T-cell (primary cell): ENCODE measurements around the gene TP63. TPM values are rescaled to one million over a fixed set of nuclear protein-coding genes. Genes with fewer than 3 reads are reported as not detected.
"Not testable (repeated sequence)": the region's sequence is repeated elsewhere in the genome, so short reads cannot be mapped to it uniquely, and the experiment has no call there.

ENCODE experiments used
- ATAC-seq, 4 experiments: fragments of 200-7000 bp in 3 of 4; fragments of 150-1000 bp in 1 of 4; cut with Tn5 transposase; replicated peaks in 1 of 4; 1 replicate in 3 of 4; 2 replicates in 1 of 4; pipeline ENCODE4 v1.10.0; 2021; ENCODE audit warnings: moderate library complexity in 3 of 4, mild to moderate bottlenecking in 2 of 4, moderate number of reproducible peaks in 1 of 4
- CTCF ChIA-PET, 2 donors: fragments of 300-600 bp; sonication (Branson Sonifier 250); formaldehyde crosslinking; loops; one replicate each; lab custom pipeline; 2022; ENCODE audit warnings: antibody characterized with exemption in 2 of 2; lab: Charles Lee
- POLR2A ChIA-PET, 2 donors: fragments of 300-600 bp; sonication (Branson Sonifier 250); formaldehyde crosslinking; loops; one replicate each; lab custom pipeline; 2022; ENCODE audit warnings: antibody characterized with exemption in 2 of 2; lab: Charles Lee
- DNase-seq, 35 experiments: peaks; one replicate each; pipeline versions ENCODE4 v3.0.0 to v3.0.0-alpha.2; 2013 to 2023
- H3K27ac ChIP-seq: one replicate; pipeline ENCODE4 v1.5.1; 2013; ENCODE audit warnings: low read length
- H3K27me3 ChIP-seq, 2 experiments: replicated peaks in 1 of 2; 1 replicate in 1 of 2; 2 replicates in 1 of 2; pipeline versions ENCODE4 v1.6.1 to v1.7.0; 2013; ENCODE audit warnings: low read length in 1 of 2, mixed read lengths in 1 of 2; ENCODE audit not compliant: control insufficient read depth in 2 of 2, insufficient read depth in 2 of 2; ENCODE audit errors: extremely low read depth in 1 of 2
- H3K36me3 ChIP-seq, 2 donors: 1 replicate in 1 of 2; 2 replicates in 1 of 2; pipeline versions ENCODE4 v1.6.1 to v1.7.0; 2013; ENCODE audit warnings: low read length in 1 of 2; ENCODE audit not compliant: control insufficient read depth in 2 of 2, insufficient read depth in 1 of 2; ENCODE audit errors: extremely low read depth in 1 of 2
- H3K4me1 ChIP-seq, 2 experiments: 1 replicate in 1 of 2; 2 replicates in 1 of 2; pipeline versions ENCODE4 v1.6.1 to v1.7.0; 2013; ENCODE audit warnings: low read length in 2 of 2, mixed read lengths in 1 of 2; ENCODE audit not compliant: insufficient read depth in 2 of 2, control insufficient read depth in 1 of 2; ENCODE audit errors: extremely low read depth in 1 of 2
- H3K4me3 ChIP-seq, 2 donors: 1 replicate in 1 of 2; 2 replicates in 1 of 2; pipeline versions ENCODE4 v1.5.1 to v1.7.0; 2013; ENCODE audit warnings: mild to moderate bottlenecking in 2 of 2, low read length in 1 of 2, moderate library complexity in 1 of 2; ENCODE audit not compliant: control insufficient read depth in 1 of 2; ENCODE audit errors: extremely low read depth in 1 of 2
- H3K9me3 ChIP-seq: 2 replicates; pipeline ENCODE4 v1.7.0; 2013
- H3K27ac Mint-ChIP-seq, 2 donors: one replicate each; pipeline ENCODE4 v1.8.0; 2020 to 2021; ENCODE audit warnings: mild to moderate bottlenecking in 2 of 2, mixed read lengths in 2 of 2
- H3K27me3 Mint-ChIP-seq, 2 donors: one replicate each; pipeline ENCODE4 v1.8.0; 2021 to 2022; ENCODE audit warnings: mixed read lengths in 2 of 2
- H3K36me3 Mint-ChIP-seq: one replicate; pipeline ENCODE4 v1.8.0; 2021; ENCODE audit warnings: mixed read lengths
- H3K4me1 Mint-ChIP-seq, 3 donors: one replicate each; pipeline ENCODE4 v1.8.0; 2020 to 2022; ENCODE audit warnings: mixed read lengths in 3 of 3, mild to moderate bottlenecking in 1 of 3
- H3K4me3 Mint-ChIP-seq, 3 donors: one replicate each; pipeline ENCODE4 v1.8.0; 2020 to 2022; ENCODE audit warnings: mild to moderate bottlenecking in 3 of 3, mixed read lengths in 3 of 3, moderate library complexity in 3 of 3
- H3K9me3 Mint-ChIP-seq, 3 donors: one replicate each; pipeline ENCODE4 v1.8.0; 2020 to 2022; ENCODE audit warnings: mixed read lengths in 3 of 3
- WGBS: methylation state at CpG from one replicate; pipeline ENCODE4 v1.1.5; 2013; ENCODE audit warnings: missing lambda C conversion rate; ENCODE audit not compliant: insufficient coverage; 5-methylcytosine and 5-hydroxymethylcytosine counted together
- total RNA-seq, 35 experiments: library from RNA in 6 of 35; stranded (reverse) in 6 of 35; fragments of 120-200 nt in 1 of 35; gene quantifications; one replicate each; pipeline versions ENCODE4 v1.2.1 to v1.2.4 and lab custom pipeline; 2013 to 2026

TP63 gene
- total RNA-seq, 5 donors from 2014 or later (not counting 1 experiment from before 2014, with no cell fraction given) = 0.35 to 0.75 (median 0.62) TPM; not detected in 1

- Histone ChIP-seq H3K4me3 (no peak overlapping the region), H3K36me3 (no peaks in the 10 kb centered on the region), H3K27me3 (peaks cover 0 to 3% of the 10 kb centered on the region in 2 experiments), H3K4me1 (no peaks in the 10 kb centered on the region), H3K27ac (no peak overlapping the region), H3K9me3 (no peaks in the 10 kb centered on the region)
- ChIA-PET POLR2A (no interaction called here), CTCF (no interaction called here)
- H3K4me1 Mint-ChIP-seq = peaks cover 0 to 1% (median 0%) of the 10 kb centered on the region in 3 donors
- no peaks in the 10 kb centered on the region for H3K36me3 Mint-ChIP-seq
- no peak overlapping the region for H3K27ac Mint-ChIP-seq
- H3K9me3 Mint-ChIP-seq = peaks cover 0 to 6% (median 3%) of the 10 kb centered on the region in 3 donors
- DNase-seq = no peak
- no peak for ATAC-seq
- no CpG with 5 or more reads among the region's 1 CpG for WGBS
- H3K4me3 Mint-ChIP-seq = no peak overlapping the region
- no peaks in the 10 kb centered on the region for H3K27me3 Mint-ChIP-seq
These were observed 108.2 kb downstream of the TP63 start for GRCh38 chr3:189739378-189739777.

- H3K36me3 Mint-ChIP-seq = no peaks in the 10 kb centered on the region
- DNase-seq = no peak
- no peak overlapping the region for H3K4me3 Mint-ChIP-seq
- H3K4me3 ChIP-seq = no peak overlapping the region
- H3K4me1 ChIP-seq = no peaks in the 10 kb centered on the region
- no peaks in the 10 kb centered on the region for H3K27me3 Mint-ChIP-seq
- ChIA-PET POLR2A (no interaction called here), CTCF (no interaction called here)
- no peak overlapping the region for H3K27ac Mint-ChIP-seq
- H3K36me3 ChIP-seq = no peaks in the 10 kb centered on the region
- peaks cover 0 to 1% (median 0%) of the 10 kb centered on the region in 3 donors for H3K4me1 Mint-ChIP-seq
- H3K9me3 ChIP-seq = no peaks in the 10 kb centered on the region
- WGBS = no CpG with 5 or more reads among the region's 2 CpGs
- no peak overlapping the region for H3K27ac ChIP-seq
- H3K27me3 ChIP-seq = peaks cover 0 to 6% of the 10 kb centered on the region in 2 experiments
- H3K9me3 Mint-ChIP-seq = peaks cover 0 to 12% (median 3%) of the 10 kb centered on the region in 3 donors
- ATAC-seq = no peak
These were observed 109.0 kb downstream of the TP63 start for GRCh38 chr3:189740156-189740555.

- Histone ChIP-seq H3K4me3 (no peak overlapping the region), H3K36me3 (no peaks in the 10 kb centered on the region), H3K9me3 (no peaks in the 10 kb centered on the region), H3K27ac (no peak overlapping the region), H3K27me3 (peaks cover 0 to 6% of the 10 kb centered on the region in 2 experiments), H3K4me1 (no peaks in the 10 kb centered on the region)
- Mint-ChIP-seq H3K36me3 (no peaks in the 10 kb centered on the region), H3K9me3 (peaks cover 0 to 24% (median 5%) of the 10 kb centered on the region in 3 donors), H3K27ac (no peak overlapping the region), H3K4me3 (no peak overlapping the region), H3K4me1 (no peaks in the 10 kb centered on the region), H3K27me3 (no peaks in the 10 kb centered on the region)
- ChIA-PET POLR2A (no interaction called here), CTCF (no interaction called here)
- no peak for DNase-seq
- WGBS = 96% methylated on average over 4 of the region's 5 CpGs
- ATAC-seq = no peak
These were observed 113.0 kb downstream of the TP63 start for GRCh38 chr3:189744235-189744634.

- no peaks in the 10 kb centered on the region for H3K4me1 ChIP-seq
- no peak overlapping the region for H3K27ac ChIP-seq
- no peaks in the 10 kb centered on the region for H3K36me3 ChIP-seq
- H3K27ac Mint-ChIP-seq = no peak overlapping the region
- DNase-seq (no peak), ATAC-seq (no peak)
- H3K9me3 ChIP-seq = no peaks in the 10 kb centered on the region
- no peaks in the 10 kb centered on the region for H3K27me3 Mint-ChIP-seq
- no peaks in the 10 kb centered on the region for H3K36me3 Mint-ChIP-seq
- peaks cover 0 to 24% (median 5%) of the 10 kb centered on the region in 3 donors for H3K9me3 Mint-ChIP-seq
- ChIA-PET CTCF (no interaction called here), POLR2A (no interaction called here)
- H3K4me1 Mint-ChIP-seq = no peaks in the 10 kb centered on the region
- peaks cover 0 to 6% of the 10 kb centered on the region in 2 experiments for H3K27me3 ChIP-seq
- no CpG with 5 or more reads among the region's 1 CpG for WGBS
- no peak overlapping the region for H3K4me3 ChIP-seq
- H3K4me3 Mint-ChIP-seq = no peak overlapping the region
These were observed 114.4 kb downstream of the TP63 start for GRCh38 chr3:189745622-189746021.

- no peaks in the 10 kb centered on the region for H3K36me3 ChIP-seq
- no peak for ATAC-seq
- peaks cover 0 to 6% of the 10 kb centered on the region in 2 experiments for H3K27me3 ChIP-seq
- POLR2A ChIA-PET = no interaction called here
- no peak overlapping the region for H3K27ac ChIP-seq
- Mint-ChIP-seq H3K4me3 (no peak overlapping the region), H3K27ac (no peak overlapping the region), H3K27me3 (no peaks in the 10 kb centered on the region), H3K36me3 (no peaks in the 10 kb centered on the region), H3K9me3 (peaks cover 0 to 18% (median 5%) of the 10 kb centered on the region in 3 donors), H3K4me1 (no peaks in the 10 kb centered on the region)
- H3K4me1 ChIP-seq = no peaks in the 10 kb centered on the region
- no peak for DNase-seq
- H3K4me3 ChIP-seq = no peak overlapping the region
- H3K9me3 ChIP-seq = no peaks in the 10 kb centered on the region
- CTCF ChIA-PET = no interaction called here
- WGBS = no CpG with 5 or more reads among the region's 2 CpGs
These were observed 116.9 kb downstream of the TP63 start for GRCh38 chr3:189748046-189748445.

GRCh38 chr3:189750972-189751371 lies 119.8 kb downstream of the TP63 start:
- H3K27me3 ChIP-seq, H3K27ac ChIP-seq, H3K4me1 Mint-ChIP-seq, H3K4me1 ChIP-seq, H3K4me3 ChIP-seq, H3K4me3 Mint-ChIP-seq, H3K36me3 Mint-ChIP-seq, CTCF ChIA-PET, H3K36me3 ChIP-seq, ATAC-seq, H3K27ac Mint-ChIP-seq, DNase-seq, H3K9me3 Mint-ChIP-seq, H3K27me3 Mint-ChIP-seq, H3K9me3 ChIP-seq: not testable (repeated sequence)
- POLR2A ChIA-PET = interaction anchor here in 1 of 2 donors (0.6 kb wide), 1 partner anchor 1027 kb away, joined by 3 read pairs; no protein-coding TSS in a partner anchor
- no CpG with 5 or more reads among the region's 4 CpGs for WGBS

- no peak for DNase-seq
- Histone ChIP-seq H3K4me1 (no peaks in the 10 kb centered on the region), H3K27me3 (peaks cover 0 to 2% of the 10 kb centered on the region in 2 experiments), H3K4me3 (no peak overlapping the region), H3K9me3 (no peaks in the 10 kb centered on the region), H3K27ac (no peak overlapping the region), H3K36me3 (no peaks in the 10 kb centered on the region)
- Mint-ChIP-seq H3K36me3 (no peaks in the 10 kb centered on the region), H3K9me3 (no peaks in the 10 kb centered on the region), H3K4me3 (no peak overlapping the region), H3K27me3 (peaks cover 0 to 5% of the 10 kb centered on the region in 2 donors), H3K4me1 (no peaks in the 10 kb centered on the region), H3K27ac (no peak overlapping the region)
- ATAC-seq = no peak
- no CpG with 5 or more reads among the region's 2 CpGs for WGBS
- ChIA-PET POLR2A (no interaction called here), CTCF (no interaction called here)
These were observed 123.2 kb downstream of the TP63 start for GRCh38 chr3:189754356-189754755.
